Activated CD4-positive, alpha-beta T cell treated with anti-CD3 and anti-CD28 coated beads for 36 hours (primary cell): ENCODE results near the gene MOSPD2. TPM values are rescaled to one million over a fixed set of nuclear protein-coding genes. Genes with fewer than 3 reads are reported as not detected.

Source experiments
- ATAC-seq: fragments of 200-7000 bp; cut with Tn5 transposase; one replicate; pipeline ENCODE4 v1.10.0; 2021; ENCODE audit warnings: mild to moderate bottlenecking, moderate library complexity
- CTCF ChIA-PET: fragments of 350-600 bp; sonication (Branson Sonifier 250); formaldehyde crosslinking; loops from one replicate; lab custom pipeline; 2021; ENCODE audit warnings: antibody characterized with exemption; lab: Charles Lee
- POLR2A ChIA-PET: fragments of 350-600 bp; sonication (Branson Sonifier 250); formaldehyde crosslinking; loops from one replicate; lab custom pipeline; 2021; ENCODE audit warnings: antibody characterized with exemption, inconsistent platforms; lab: Charles Lee
- DNase-seq: peaks from one replicate; pipeline ENCODE4 v3.0.0-alpha.2; 2020
- H3K27ac Mint-ChIP-seq: one replicate; pipeline ENCODE4 v1.8.0; 2021; ENCODE audit warnings: mixed read lengths
- H3K27me3 Mint-ChIP-seq: one replicate; pipeline ENCODE4 v1.8.0; 2021; ENCODE audit warnings: mixed read lengths
- H3K36me3 Mint-ChIP-seq: one replicate; pipeline ENCODE4 v1.8.0; 2021; ENCODE audit warnings: low read depth, mixed read lengths
- H3K4me1 Mint-ChIP-seq: one replicate; pipeline ENCODE4 v1.8.0; 2021; ENCODE audit warnings: mixed read lengths
- H3K4me3 Mint-ChIP-seq: one replicate; pipeline ENCODE4 v1.8.0; 2021; ENCODE audit warnings: mild to moderate bottlenecking, moderate library complexity, mixed read lengths
- H3K9me3 Mint-ChIP-seq: one replicate; pipeline ENCODE4 v1.8.0; 2021; ENCODE audit warnings: low read depth, mixed read lengths
- intact Hi-C, 2 experiments: fragments of 100-400 bp; cut with DNase I in 1 of 2; cut with micrococcal nuclease in 1 of 2; formaldehyde crosslinking; loops; one replicate each; pipeline versions ENCODE4 v1.14.2 to v1.15.1; 2022 to 2024; cut with DNase I, micrococcal nuclease
- total RNA-seq, 2 experiments: library from RNA; stranded (reverse); gene quantifications; one replicate each; pipeline ENCODE4 v1.2.3, GENCODE V29; 2021

The MOSPD2 gene
- total RNA-seq, 2 experiments from 2014 or later: 18.9 to 24.5 TPM

DNA sequence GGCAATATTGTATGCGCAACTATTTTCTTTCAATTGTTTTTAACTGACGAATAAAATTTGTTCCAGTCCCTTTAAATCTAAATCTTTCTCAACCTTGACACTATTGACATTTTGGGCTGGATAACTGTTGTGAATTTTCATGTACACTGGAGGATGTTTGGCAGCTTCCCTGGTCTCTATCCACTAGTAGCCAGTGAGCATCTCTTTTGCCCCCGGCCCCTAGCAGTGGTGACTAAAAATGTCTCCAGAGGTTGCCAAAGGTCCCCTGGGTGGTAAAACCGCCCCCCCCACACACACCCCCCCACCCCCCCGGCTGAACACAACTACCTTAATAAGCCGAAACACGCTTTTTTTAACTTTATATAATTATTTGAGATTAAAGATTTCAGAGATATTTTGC is 866 bp upstream of the MOSPD2 start:
- Mint-ChIP-seq H3K36me3 (peaks cover 17% of the 10 kb centered on the region), H3K27me3 (no peaks in the 10 kb centered on the region), H3K4me1 (peaks cover 16% of the 10 kb centered on the region), H3K4me3 (peak overlapping the region; percentile 78), H3K27ac (peak overlapping the region; percentile 75), H3K9me3 (no peaks in the 10 kb centered on the region)
- intact Hi-C loops: loop anchor here (2.0 to 10.0 kb wide), 7 partner anchors 282 to 1995 kb away; partner anchors contain the start of genes PIGA (in 2 of the 2), AP1S2 (in 1 of the 2), TCEANC (in 1 of the 2) and TXLNG (in 1 of the 2)
- ATAC-seq: no peak
- DNase-seq: peak; percentile 31
- ChIA-PET CTCF (no interaction called here), POLR2A (no interaction called here)

DNA sequence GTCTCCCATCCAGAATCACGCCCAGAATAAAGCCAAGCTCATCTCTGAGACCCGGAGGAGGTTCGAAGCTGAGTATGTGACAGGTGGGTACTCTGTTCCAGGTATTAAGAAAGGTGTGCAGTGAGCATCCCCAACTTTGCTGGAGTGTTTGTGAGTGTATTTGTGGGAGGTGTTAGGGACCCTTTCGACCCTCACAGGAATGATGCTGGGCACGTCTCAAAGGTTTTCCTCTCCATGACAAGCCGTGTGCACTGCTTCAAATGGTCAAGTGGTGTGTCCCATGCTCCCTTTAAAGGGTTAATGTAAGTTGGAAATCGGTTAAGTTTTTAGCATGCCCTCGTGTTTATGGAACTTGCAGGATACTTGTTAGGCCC is 442 bp downstream of the MOSPD2 start:
- ChIA-PET POLR2A (interaction anchor here (0.5 to 0.6 kb wide), 2 partner anchors 12 to 59 kb away, joined by 3 read pairs; no protein-coding TSS in a partner anchor), CTCF (no interaction called here)
- Mint-ChIP-seq H3K9me3 (no peaks in the 10 kb centered on the region), H3K4me1 (peaks cover 21% of the 10 kb centered on the region), H3K27ac (peak overlapping the region; percentile 76), H3K27me3 (no peaks in the 10 kb centered on the region), H3K4me3 (peak overlapping the region; percentile 78), H3K36me3 (peaks cover 9% of the 10 kb centered on the region)
- DNase-seq (no peak), ATAC-seq (no peak)
- intact Hi-C loops: loop anchor here (1.0 to 10.0 kb wide), 10 partner anchors 74 to 1994 kb away; partner anchors contain the start of genes PIGA (in 2 of the 2), AP1S2 (in 1 of the 2), GEMIN8 (in 1 of the 2) and TCEANC (in 1 of the 2)

DNA sequence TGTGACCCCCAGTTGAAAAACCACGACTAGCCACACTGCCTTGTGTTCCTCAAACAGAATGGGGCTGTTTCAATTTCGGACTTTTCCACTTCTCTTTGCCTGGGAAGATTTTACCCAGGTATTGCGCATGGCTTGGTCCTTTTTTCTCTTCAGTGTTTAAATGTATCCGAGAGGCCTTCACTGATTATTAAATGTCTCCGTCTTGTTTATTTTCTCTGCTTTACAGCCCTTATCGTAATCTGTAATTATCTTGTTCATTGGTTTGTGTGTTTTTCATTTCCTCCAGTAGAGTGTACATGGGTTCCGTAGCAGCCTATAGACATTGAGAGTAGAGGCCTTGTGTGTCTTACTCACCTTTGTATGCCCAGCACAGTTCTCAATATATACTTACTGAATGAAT is 2.4 kb downstream of the MOSPD2 start:
- intact Hi-C loops: loop anchor here (10.0 kb wide), 4 partner anchors 279 to 1909 kb away; partner anchors contain the start of genes AP1S2 (in 1 of the 2), PIGA (in 1 of the 2) and TXLNG (in 1 of the 2)
- no peak overlapping the region for H3K4me3 Mint-ChIP-seq
- no peak for ATAC-seq

DNA sequence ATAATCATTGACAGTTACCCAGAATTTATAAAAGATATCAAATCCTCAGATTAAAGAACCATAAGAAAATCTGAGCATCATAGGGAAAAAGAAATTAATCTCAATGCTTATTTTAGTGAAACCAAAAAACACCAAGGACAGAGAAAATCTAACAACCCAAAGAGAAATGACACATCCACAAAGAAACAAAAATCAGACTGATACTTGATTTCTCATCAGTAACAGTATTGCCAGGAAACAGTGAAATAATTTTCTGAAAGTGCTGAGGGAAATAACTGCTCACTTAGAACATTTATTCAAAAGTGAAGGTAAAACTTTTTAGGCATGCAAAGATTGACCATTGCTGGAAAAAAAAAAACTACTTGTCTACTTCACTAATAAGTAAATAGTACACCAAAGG is 10.6 kb downstream of the MOSPD2 start:
- H3K4me3 Mint-ChIP-seq: peak overlapping the region; percentile 35
- intact Hi-C loops: loop anchor here (5.0 kb wide), 3 partner anchors 87 to 318 kb away; no protein-coding TSS in a partner anchor

More for the DNA sequence above, 2.4 kb downstream of the MOSPD2 start:
- H3K4me1 Mint-ChIP-seq: peaks cover 30% of the 10 kb centered on the region
- no peaks in the 10 kb centered on the region for H3K9me3 Mint-ChIP-seq
- H3K27ac Mint-ChIP-seq: no peak overlapping the region
- H3K36me3 Mint-ChIP-seq: peaks cover 9% of the 10 kb centered on the region
- ChIA-PET POLR2A (no interaction called here), CTCF (no interaction called here)
- H3K27me3 Mint-ChIP-seq: no peaks in the 10 kb centered on the region
- DNase-seq: no peak

DNA sequence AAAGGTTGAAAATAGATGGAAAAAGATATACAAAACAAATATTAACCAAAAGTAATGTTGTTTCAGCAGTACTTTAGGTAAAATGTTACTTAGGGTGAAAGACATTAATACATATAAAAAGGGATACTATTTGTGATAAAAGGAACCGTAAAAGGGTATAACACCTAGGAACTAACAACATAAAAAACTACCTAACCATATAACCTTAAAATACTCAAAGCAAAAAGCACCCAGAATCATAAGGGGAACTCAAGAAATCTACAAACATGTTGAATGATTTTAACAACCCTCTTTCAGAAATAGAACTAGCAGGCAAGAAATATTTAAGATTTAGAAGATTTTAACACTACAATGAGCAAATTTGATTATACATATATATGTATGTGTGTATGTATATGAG is 11.5 kb downstream of the MOSPD2 start:
- Mint-ChIP-seq H3K27me3 (no peaks in the 10 kb centered on the region), H3K27ac (no peak overlapping the region), H3K4me3 (no peak overlapping the region), H3K36me3 (peaks cover 3% of the 10 kb centered on the region), H3K9me3 (no peaks in the 10 kb centered on the region), H3K4me1 (peaks cover 41% of the 10 kb centered on the region)
- ChIA-PET POLR2A (no interaction called here), CTCF (no interaction called here)
- DNase-seq: no peak
- ATAC-seq: no peak
- intact Hi-C loops: loop anchor here (5.0 kb wide), 3 partner anchors 87 to 318 kb away; no protein-coding TSS in a partner anchor

More for the DNA sequence above, 10.6 kb downstream of the MOSPD2 start:
- CTCF ChIA-PET: no interaction called here
- Mint-ChIP-seq H3K9me3 (no peaks in the 10 kb centered on the region), H3K27me3 (no peaks in the 10 kb centered on the region), H3K4me1 (peaks cover 48% of the 10 kb centered on the region), H3K27ac (peak overlapping the region; percentile 93), H3K36me3 (peaks cover 3% of the 10 kb centered on the region)
- POLR2A ChIA-PET: no interaction called here
- ATAC-seq: peak; percentile 57
- no peak for DNase-seq

DNA sequence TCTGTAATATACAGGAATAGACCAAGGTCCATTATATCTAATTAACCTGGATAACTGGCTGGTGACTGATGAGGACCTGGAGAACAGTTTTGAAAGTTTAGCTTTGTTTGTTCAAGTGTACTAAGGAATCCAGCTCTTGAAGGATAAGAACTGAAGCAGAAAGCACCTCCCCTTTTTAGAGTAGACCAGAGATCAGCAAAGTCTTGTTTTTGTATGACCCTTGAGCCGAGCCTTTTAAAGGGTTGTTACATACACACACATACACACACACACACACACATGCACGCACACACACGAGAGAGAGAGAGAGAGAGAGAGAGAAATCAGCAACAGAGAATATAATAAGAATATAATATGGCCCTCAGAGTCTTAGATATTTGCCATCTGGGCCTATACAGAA is 13.0 kb downstream of the MOSPD2 start:
- no peak for ATAC-seq
- no peak for DNase-seq
- ChIA-PET POLR2A (no interaction called here), CTCF (interaction anchor here (1.2 kb wide), 1 partner anchor 12 kb away, joined by 5 read pairs; no protein-coding TSS in a partner anchor)
- peaks cover 5% of the 10 kb centered on the region for H3K36me3 Mint-ChIP-seq
- no peak overlapping the region for H3K27ac Mint-ChIP-seq
- H3K27me3 Mint-ChIP-seq: no peaks in the 10 kb centered on the region
- H3K4me3 Mint-ChIP-seq: no peak overlapping the region
- no peaks in the 10 kb centered on the region for H3K9me3 Mint-ChIP-seq
- peaks cover 34% of the 10 kb centered on the region for H3K4me1 Mint-ChIP-seq
- intact Hi-C loops: no loop called here

DNA sequence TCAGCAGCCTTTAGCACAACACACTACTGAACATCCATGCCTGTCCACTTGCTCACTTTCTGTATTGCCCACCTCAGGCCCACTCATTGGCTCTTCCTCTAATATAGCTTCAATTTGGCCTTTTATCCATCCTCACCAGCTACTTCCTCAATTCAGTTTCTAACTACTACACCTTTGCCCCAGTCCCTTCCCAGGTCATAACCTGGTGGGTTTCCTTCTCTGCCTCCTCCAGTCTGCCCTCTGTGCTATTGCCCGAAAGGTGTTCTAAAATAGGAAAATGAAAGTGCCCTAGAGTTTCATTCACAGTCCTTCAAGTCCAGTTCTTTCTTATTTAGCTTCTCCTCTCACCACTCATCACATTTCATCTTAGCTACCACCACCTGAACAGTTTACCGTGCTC is 23.1 kb downstream of the MOSPD2 start:
- ChIA-PET POLR2A (no interaction called here), CTCF (no interaction called here)
- Mint-ChIP-seq H3K27me3 (no peaks in the 10 kb centered on the region), H3K27ac (peak overlapping the region; percentile 20), H3K4me1 (peaks cover 3% of the 10 kb centered on the region), H3K4me3 (no peak overlapping the region), H3K36me3 (peaks cover 20% of the 10 kb centered on the region), H3K9me3 (no peaks in the 10 kb centered on the region)
- intact Hi-C loops: no loop called here
- no peak for DNase-seq
- ATAC-seq: no peak

DNA sequence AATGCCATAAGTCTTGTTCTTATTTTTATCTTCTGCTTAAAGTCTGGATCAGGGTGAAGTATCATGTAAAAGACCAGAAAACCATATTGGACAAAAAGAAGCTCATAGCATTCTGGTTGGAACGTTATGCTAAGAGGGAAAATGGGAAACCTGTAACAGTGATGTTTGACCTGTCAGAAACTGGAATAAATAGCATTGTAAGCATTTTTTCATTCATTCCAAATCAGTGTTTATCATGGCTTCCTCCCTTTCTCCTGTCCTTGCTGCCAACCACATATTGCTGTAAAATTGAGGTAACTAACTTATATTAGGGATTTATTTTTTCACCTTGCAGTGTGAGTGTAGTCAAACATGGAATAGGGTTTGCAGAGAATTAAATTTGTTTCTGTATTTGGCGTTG is 23.8 kb downstream of the MOSPD2 start:
- no peaks in the 10 kb centered on the region for H3K27me3 Mint-ChIP-seq
- ATAC-seq (no peak), DNase-seq (no peak)
- H3K4me1 Mint-ChIP-seq: peaks cover 3% of the 10 kb centered on the region
- H3K4me3 Mint-ChIP-seq: no peak overlapping the region
- H3K27ac Mint-ChIP-seq: no peak overlapping the region
- intact Hi-C loops: no loop called here
- H3K36me3 Mint-ChIP-seq: peaks cover 23% of the 10 kb centered on the region
- POLR2A ChIA-PET: no interaction called here
- CTCF ChIA-PET: no interaction called here
- H3K9me3 Mint-ChIP-seq: no peaks in the 10 kb centered on the region

DNA sequence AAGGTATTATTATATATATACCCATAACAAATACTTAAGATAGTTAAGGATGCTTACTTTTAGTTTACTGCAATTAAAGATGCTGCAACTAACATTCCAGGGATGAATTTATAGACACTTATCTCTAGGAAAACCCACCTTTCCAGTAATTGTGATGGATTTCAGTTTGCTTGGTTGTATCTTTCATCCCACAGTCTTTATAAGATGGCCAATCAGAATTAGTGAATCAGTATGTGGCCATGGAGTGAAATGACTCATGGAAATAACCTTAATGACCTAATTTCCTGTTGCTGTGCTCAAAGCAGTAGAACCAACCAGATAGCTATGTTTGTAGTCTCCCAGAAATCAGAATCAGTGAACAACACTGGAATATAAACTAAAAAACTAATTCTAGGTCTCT is 26.4 kb downstream of the MOSPD2 start:
- CTCF ChIA-PET: no interaction called here
- peaks cover 31% of the 10 kb centered on the region for H3K36me3 Mint-ChIP-seq
- H3K4me1 Mint-ChIP-seq: peaks cover 3% of the 10 kb centered on the region
- H3K9me3 Mint-ChIP-seq: peaks cover under 1% of the 10 kb centered on the region
- DNase-seq: no peak
- POLR2A ChIA-PET: interaction anchor here (0.7 kb wide), 1 partner anchor 69 kb away, joined by 3 read pairs; no protein-coding TSS in a partner anchor
- ATAC-seq: peak; percentile 89
- intact Hi-C loops: no loop called here
- no peak overlapping the region for H3K4me3 Mint-ChIP-seq
- no peaks in the 10 kb centered on the region for H3K27me3 Mint-ChIP-seq
- peak overlapping the region; percentile 80 for H3K27ac Mint-ChIP-seq

DNA sequence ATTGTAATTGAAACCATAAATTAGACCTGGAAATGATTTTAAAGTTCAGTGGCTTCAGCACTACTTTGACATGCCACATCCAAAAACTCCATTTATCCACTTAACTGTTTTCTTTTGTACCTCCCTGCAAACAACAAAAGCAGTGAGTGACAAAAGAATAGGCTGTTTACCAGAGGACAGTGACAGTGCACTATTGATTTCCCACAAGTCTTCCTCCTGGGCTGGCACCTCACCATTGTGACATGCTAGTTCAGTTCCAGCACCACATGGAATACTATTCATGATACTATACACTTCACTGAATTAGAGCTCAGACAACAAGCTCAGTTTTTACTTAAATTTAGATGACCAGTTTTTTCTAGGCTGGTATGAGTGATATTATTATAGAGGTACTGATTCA is 29.3 kb downstream of the MOSPD2 start:
- ChIA-PET POLR2A (no interaction called here), CTCF (no interaction called here)
- Mint-ChIP-seq H3K4me1 (peaks cover 3% of the 10 kb centered on the region), H3K4me3 (no peak overlapping the region), H3K27ac (no peak overlapping the region), H3K27me3 (no peaks in the 10 kb centered on the region), H3K9me3 (peaks cover 4% of the 10 kb centered on the region), H3K36me3 (peaks cover 27% of the 10 kb centered on the region)
- DNase-seq (no peak), ATAC-seq (no peak)
- intact Hi-C loops: no loop called here

DNA sequence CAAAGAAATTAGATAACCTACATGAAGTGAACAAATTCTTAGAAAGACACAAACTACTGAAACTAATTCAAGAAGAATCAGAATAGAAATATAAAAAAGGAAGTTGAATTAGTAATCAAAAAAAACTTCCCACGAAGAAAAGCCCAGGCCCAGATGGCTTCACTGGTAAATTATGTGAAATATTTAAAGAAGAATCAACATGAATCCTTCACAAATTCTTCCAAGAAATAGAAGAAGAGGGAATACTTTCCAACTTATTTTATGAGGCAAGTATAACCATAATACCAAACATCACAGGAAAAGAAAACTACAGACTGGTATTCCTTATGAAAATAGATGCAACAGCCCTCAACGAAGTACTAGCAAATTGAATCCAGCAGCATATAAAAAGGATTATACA is 30.7 kb downstream of the MOSPD2 start:
- ChIA-PET CTCF (no interaction called here), POLR2A (no interaction called here)
- Mint-ChIP-seq H3K4me3 (no peak overlapping the region), H3K9me3 (peaks cover 4% of the 10 kb centered on the region), H3K36me3 (peaks cover 27% of the 10 kb centered on the region), H3K27ac (no peak overlapping the region), H3K27me3 (no peaks in the 10 kb centered on the region), H3K4me1 (peaks cover 4% of the 10 kb centered on the region)
- no peak for DNase-seq
- intact Hi-C loops: no loop called here
- no peak for ATAC-seq

DNA sequence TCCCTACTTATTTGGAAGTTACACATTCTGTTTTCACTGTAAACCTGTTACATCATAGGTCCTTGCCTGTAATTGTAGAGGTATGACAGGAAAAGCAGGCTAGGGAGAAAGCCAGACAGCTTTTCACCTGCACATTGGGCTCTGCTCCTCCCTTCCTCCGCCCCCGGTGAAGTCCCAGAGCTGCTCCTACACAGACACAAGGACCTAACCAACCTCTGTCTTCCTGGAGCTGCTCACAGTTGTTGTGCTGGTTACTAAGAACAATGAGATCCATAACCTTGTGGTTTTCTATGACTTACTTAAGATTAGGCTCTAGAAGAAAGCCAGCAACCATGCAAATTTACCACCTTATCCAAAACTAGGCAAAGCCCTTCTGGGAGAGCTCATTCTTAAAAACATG is 40.0 kb downstream of the MOSPD2 start:
- no peaks in the 10 kb centered on the region for H3K27me3 Mint-ChIP-seq
- intact Hi-C loops: no loop called here
- ChIA-PET CTCF (no interaction called here), POLR2A (no interaction called here)
- no peaks in the 10 kb centered on the region for H3K4me1 Mint-ChIP-seq
- no peak overlapping the region for H3K4me3 Mint-ChIP-seq
- ATAC-seq (no peak), DNase-seq (no peak)
- no peaks in the 10 kb centered on the region for H3K9me3 Mint-ChIP-seq
- H3K27ac Mint-ChIP-seq: no peak overlapping the region
- H3K36me3 Mint-ChIP-seq: peaks cover 17% of the 10 kb centered on the region
